ENCODE measurements around the gene FNBP1L.
"Not testable (repeated sequence)": the region's sequence is repeated elsewhere in the genome, so short reads cannot be mapped to it uniquely, and the experiment has no call there.

FNBP1L gene

GRCh38 chr1:93549131-93549530 is 101.2 kb downstream of the FNBP1L start:
- Histone ChIP-seq H3K4me1 (ENCODE audit: insufficient read depth, low read length, severe bottlenecking) (no peaks in the 10 kb centered on the region), H3K79me2 (ENCODE audit: insufficient read depth, low read length) (no peaks in the 10 kb centered on the region), H3K36me3 (ENCODE audit: insufficient read depth, low read length) (no peaks in the 10 kb centered on the region)

GRCh38 chr1:93549811-93550210 is 101.9 kb downstream of the FNBP1L start:
- no peak overlapping the region for H2AFZ ChIP-seq (ENCODE audit: low read length)
- no peak overlapping the region for H3K4me2 ChIP-seq (ENCODE audit: low read length)
- H3K79me2 ChIP-seq (ENCODE audit: insufficient read depth, low read length) = no peaks in the 10 kb centered on the region
- H3K9me3 ChIP-seq (ENCODE audit: low read length) = no peaks in the 10 kb centered on the region
- no peaks in the 10 kb centered on the region for H3F3A ChIP-seq (ENCODE audit: insufficient read depth, low read length)
- H3K4me1 ChIP-seq (ENCODE audit: insufficient read depth, low read length, severe bottlenecking) = no peaks in the 10 kb centered on the region
- no peak overlapping the region for H3K9ac ChIP-seq (ENCODE audit: low read length)
- no peaks in the 10 kb centered on the region for H3K27me3 ChIP-seq (ENCODE audit: insufficient read depth, low read length)
- no peaks in the 10 kb centered on the region for H4K20me1 ChIP-seq (ENCODE audit: insufficient read depth, low read length)
- H3K27ac ChIP-seq (ENCODE audit: low read depth, low read length, poor library complexity, severe bottlenecking) = no peak overlapping the region
- H3K4me3 ChIP-seq (ENCODE audit: low read depth, low read length, poor library complexity, severe bottlenecking) = no peak overlapping the region
- H3K9me2 ChIP-seq (ENCODE audit: low read depth, low read length) = no peaks in the 10 kb centered on the region
- no peak for TF ChIP-seq CTCF (IDR thresholded peaks at IDR 0.05; ENCODE audit: low read length)
- TF ChIP-seq EZH2 (IDR thresholded peaks at IDR 0.05; ENCODE audit: borderline replicate concordance, low read length) = no peak
- H3K36me3 ChIP-seq (ENCODE audit: insufficient read depth, low read length) = no peaks in the 10 kb centered on the region

More at GRCh38 chr1:93549131-93549530, 101.2 kb downstream of the FNBP1L start:
- Histone ChIP-seq H3K4me3 (ENCODE audit: low read depth, low read length, poor library complexity, severe bottlenecking) (no peak overlapping the region), H3K4me2 (ENCODE audit: low read length) (no peak overlapping the region), H3K27ac (ENCODE audit: low read depth, low read length, poor library complexity, severe bottlenecking) (no peak overlapping the region), H3K9me3 (ENCODE audit: low read length) (no peaks in the 10 kb centered on the region), H3K9me2 (ENCODE audit: low read depth, low read length) (no peaks in the 10 kb centered on the region), H3K9ac (ENCODE audit: low read length) (no peak overlapping the region), H3F3A (ENCODE audit: insufficient read depth, low read length) (no peaks in the 10 kb centered on the region), H4K20me1 (ENCODE audit: insufficient read depth, low read length) (no peaks in the 10 kb centered on the region), H2AFZ (ENCODE audit: low read length) (no peak overlapping the region), H3K27me3 (ENCODE audit: insufficient read depth, low read length) (no peaks in the 10 kb centered on the region)
- TF ChIP-seq EZH2 (IDR thresholded peaks at IDR 0.05; ENCODE audit: borderline replicate concordance, low read length) (no peak), CTCF (IDR thresholded peaks at IDR 0.05; ENCODE audit: low read length) (no peak)

- Histone ChIP-seq H2AFZ (ENCODE audit: low read length) (no peak overlapping the region), H4K20me1 (ENCODE audit: insufficient read depth, low read length) (no peaks in the 10 kb centered on the region), H3K27ac (ENCODE audit: low read depth, low read length, poor library complexity, severe bottlenecking) (no peak overlapping the region), H3K27me3 (ENCODE audit: insufficient read depth, low read length) (no peaks in the 10 kb centered on the region), H3K9me2 (ENCODE audit: low read depth, low read length) (no peaks in the 10 kb centered on the region), H3K9ac (ENCODE audit: low read length) (no peak overlapping the region), H3K36me3 (ENCODE audit: insufficient read depth, low read length) (no peaks in the 10 kb centered on the region), H3F3A (ENCODE audit: insufficient read depth, low read length) (no peaks in the 10 kb centered on the region), H3K4me2 (ENCODE audit: low read length) (no peak overlapping the region), H3K4me3 (ENCODE audit: low read depth, low read length, poor library complexity, severe bottlenecking) (no peak overlapping the region), H3K4me1 (ENCODE audit: insufficient read depth, low read length, severe bottlenecking) (no peaks in the 10 kb centered on the region), H3K79me2 (ENCODE audit: insufficient read depth, low read length) (no peaks in the 10 kb centered on the region), H3K9me3 (ENCODE audit: low read length) (no peaks in the 10 kb centered on the region)
- no peak for TF ChIP-seq EZH2 (IDR thresholded peaks at IDR 0.05; ENCODE audit: borderline replicate concordance, low read length)
- TF ChIP-seq CTCF (IDR thresholded peaks at IDR 0.05; ENCODE audit: low read length) = no peak
Measured at GRCh38 chr1:93552741-93553455, 105.0 kb downstream of the FNBP1L start.

GRCh38 chr1:93553886-93554490 is 106.1 kb downstream of the FNBP1L start:
- H3F3A ChIP-seq (ENCODE audit: insufficient read depth, low read length); H3K9me2 ChIP-seq (ENCODE audit: low read depth, low read length); H2AFZ ChIP-seq (ENCODE audit: low read length); H3K36me3 ChIP-seq (ENCODE audit: insufficient read depth, low read length); H3K4me3 ChIP-seq (ENCODE audit: low read depth, low read length, poor library complexity, severe bottlenecking); H3K4me2 ChIP-seq (ENCODE audit: low read length); H3K9me3 ChIP-seq (ENCODE audit: low read length); H3K27ac ChIP-seq (ENCODE audit: low read depth, low read length, poor library complexity, severe bottlenecking); H3K27me3 ChIP-seq (ENCODE audit: insufficient read depth, low read length); H3K9ac ChIP-seq (ENCODE audit: low read length); H4K20me1 ChIP-seq (ENCODE audit: insufficient read depth, low read length); H3K79me2 ChIP-seq (ENCODE audit: insufficient read depth, low read length); H3K4me1 ChIP-seq (ENCODE audit: insufficient read depth, low read length, severe bottlenecking): not testable (repeated sequence)
